Mucosa of stomach (tissue), 1 donor: ENCODE measurements around the gene EPS8.
A peak's percentile ranks its signal among the peaks of the same experiment; 100 is the strongest.

Source experiments
- H3K27me3 ChIP-seq: one replicate; pipeline ENCODE4 v1.7.0; 2013; ENCODE audit warnings: mild to moderate bottlenecking, low read length; ENCODE audit not compliant: control insufficient read depth, insufficient read depth
- H3K36me3 ChIP-seq: one replicate; pipeline ENCODE4 v1.7.0; 2013; ENCODE audit warnings: low read length; ENCODE audit not compliant: control insufficient read depth, insufficient read depth
- H3K4me1 ChIP-seq: one replicate; pipeline ENCODE4 v1.7.0; 2013; ENCODE audit warnings: mild to moderate bottlenecking, low read length; ENCODE audit not compliant: control insufficient read depth, insufficient read depth
- H3K4me3 ChIP-seq: one replicate; pipeline ENCODE4 v1.7.0; 2013; ENCODE audit warnings: low read length
- H3K9ac ChIP-seq: one replicate; pipeline ENCODE4 v1.7.0; 2013; ENCODE audit warnings: mild to moderate bottlenecking, low read length, moderate library complexity
- H3K9me3 ChIP-seq: one replicate; pipeline ENCODE4 v1.7.0; 2013; ENCODE audit warnings: mild to moderate bottlenecking, low read length, moderate library complexity; ENCODE audit not compliant: control insufficient read depth
- donor health status: Pancreatic carcinoma.

The EPS8 gene

GRCh38 chr12:15721316-15722115 is 67.7 kb downstream of the EPS8 start:
- peaks cover 23% of the 10 kb centered on the region for H3K4me1 ChIP-seq
- no peak overlapping the region for H3K4me3 ChIP-seq
- no peaks in the 10 kb centered on the region for H3K27me3 ChIP-seq

GRCh38 chr12:15720295-15720694 is 68.9 kb downstream of the EPS8 start:
- Histone ChIP-seq H3K9me3 (no peaks in the 10 kb centered on the region), H3K36me3 (no peaks in the 10 kb centered on the region), H3K9ac (no peak overlapping the region), H3K4me3 (no peak overlapping the region), H3K4me1 (peaks cover 23% of the 10 kb centered on the region), H3K27me3 (no peaks in the 10 kb centered on the region)

More at GRCh38 chr12:15721316-15722115, 67.7 kb downstream of the EPS8 start:
- Histone ChIP-seq H3K9ac (no peak overlapping the region), H3K9me3 (no peaks in the 10 kb centered on the region), H3K36me3 (no peaks in the 10 kb centered on the region)

GRCh38 chr12:15719230-15719629 is 70.0 kb downstream of the EPS8 start:
- Histone ChIP-seq H3K9me3 (no peaks in the 10 kb centered on the region), H3K27me3 (no peaks in the 10 kb centered on the region), H3K4me1 (peaks cover 30% of the 10 kb centered on the region), H3K4me3 (no peak overlapping the region), H3K36me3 (no peaks in the 10 kb centered on the region), H3K9ac (no peak overlapping the region)

- Histone ChIP-seq H3K4me1 (peaks cover 41% of the 10 kb centered on the region), H3K4me3 (no peak overlapping the region)
Observed at GRCh38 chr12:15717940-15718567, 71.1 kb downstream of the EPS8 start.

GRCh38 chr12:15716581-15716980 is 72.6 kb downstream of the EPS8 start:
- Histone ChIP-seq H3K4me3 (no peak overlapping the region), H3K27me3 (no peaks in the 10 kb centered on the region), H3K4me1 (peaks cover 41% of the 10 kb centered on the region), H3K9me3 (no peaks in the 10 kb centered on the region), H3K36me3 (no peaks in the 10 kb centered on the region), H3K9ac (no peak overlapping the region)

More at GRCh38 chr12:15717940-15718567, 71.1 kb downstream of the EPS8 start:
- H3K9me3 ChIP-seq = no peaks in the 10 kb centered on the region
- no peaks in the 10 kb centered on the region for H3K36me3 ChIP-seq
- peak overlapping the region; percentile 11 for H3K9ac ChIP-seq
- H3K27me3 ChIP-seq = no peaks in the 10 kb centered on the region

- H3K9ac ChIP-seq = no peak overlapping the region
- H3K9me3 ChIP-seq = no peaks in the 10 kb centered on the region
- no peak overlapping the region for H3K4me3 ChIP-seq
- no peaks in the 10 kb centered on the region for H3K36me3 ChIP-seq
- H3K4me1 ChIP-seq = peaks cover 37% of the 10 kb centered on the region
- no peaks in the 10 kb centered on the region for H3K27me3 ChIP-seq
Observed at GRCh38 chr12:15714256-15714655, 74.9 kb downstream of the EPS8 start.

- H3K4me1 ChIP-seq = peaks cover 42% of the 10 kb centered on the region
- peak overlapping the region; percentile 77 for H3K9ac ChIP-seq
- no peak overlapping the region for H3K4me3 ChIP-seq
- no peaks in the 10 kb centered on the region for H3K9me3 ChIP-seq
- no peaks in the 10 kb centered on the region for H3K36me3 ChIP-seq
- no peaks in the 10 kb centered on the region for H3K27me3 ChIP-seq
Observed at GRCh38 chr12:15712823-15713660, 76.1 kb downstream of the EPS8 start.

GRCh38 chr12:15712160-15712559 is 77.0 kb downstream of the EPS8 start:
- H3K4me1 ChIP-seq = peaks cover 51% of the 10 kb centered on the region

GRCh38 chr12:15710860-15711510 is 78.2 kb downstream of the EPS8 start:
- Histone ChIP-seq H3K9me3 (no peaks in the 10 kb centered on the region), H3K4me3 (no peak overlapping the region), H3K9ac (peak overlapping the region; percentile 77), H3K36me3 (no peaks in the 10 kb centered on the region), H3K27me3 (no peaks in the 10 kb centered on the region), H3K4me1 (peaks cover 53% of the 10 kb centered on the region)

More at GRCh38 chr12:15712160-15712559, 77.0 kb downstream of the EPS8 start:
- H3K36me3 ChIP-seq = no peaks in the 10 kb centered on the region
- H3K4me3 ChIP-seq = peak overlapping the region; percentile 1
- H3K9ac ChIP-seq = peak overlapping the region; percentile 77
- H3K27me3 ChIP-seq = no peaks in the 10 kb centered on the region
- no peaks in the 10 kb centered on the region for H3K9me3 ChIP-seq

GRCh38 chr12:15709551-15709950 is 79.6 kb downstream of the EPS8 start:
- H3K9me3 ChIP-seq = no peaks in the 10 kb centered on the region
- no peak overlapping the region for H3K4me3 ChIP-seq
- no peaks in the 10 kb centered on the region for H3K36me3 ChIP-seq
- H3K4me1 ChIP-seq = peaks cover 53% of the 10 kb centered on the region
- no peaks in the 10 kb centered on the region for H3K27me3 ChIP-seq
- H3K9ac ChIP-seq = no peak overlapping the region

- H3K4me1 ChIP-seq = peaks cover 43% of the 10 kb centered on the region
- no peak overlapping the region for H3K9ac ChIP-seq
- H3K36me3 ChIP-seq = no peaks in the 10 kb centered on the region
- H3K9me3 ChIP-seq = no peaks in the 10 kb centered on the region
- no peaks in the 10 kb centered on the region for H3K27me3 ChIP-seq
- H3K4me3 ChIP-seq = no peak overlapping the region
Observed at GRCh38 chr12:15708396-15709076, 80.7 kb downstream of the EPS8 start.
